GM19351 (cell line): ENCODE data around the gene DENND1C.
"Not testable (repeated sequence)": the region's sequence is repeated elsewhere in the genome, so short reads cannot be mapped to it uniquely, and the experiment has no call there.

Experiments used
- ATAC-seq: cut with Tn5 transposase; IDR thresholded peaks from one replicate; pipeline ENCODE4 v1.9.1; 2021; ENCODE audit warnings: mild to moderate bottlenecking, moderate library complexity; ENCODE audit not compliant: unreplicated experiment

The DENND1C gene

DNA sequence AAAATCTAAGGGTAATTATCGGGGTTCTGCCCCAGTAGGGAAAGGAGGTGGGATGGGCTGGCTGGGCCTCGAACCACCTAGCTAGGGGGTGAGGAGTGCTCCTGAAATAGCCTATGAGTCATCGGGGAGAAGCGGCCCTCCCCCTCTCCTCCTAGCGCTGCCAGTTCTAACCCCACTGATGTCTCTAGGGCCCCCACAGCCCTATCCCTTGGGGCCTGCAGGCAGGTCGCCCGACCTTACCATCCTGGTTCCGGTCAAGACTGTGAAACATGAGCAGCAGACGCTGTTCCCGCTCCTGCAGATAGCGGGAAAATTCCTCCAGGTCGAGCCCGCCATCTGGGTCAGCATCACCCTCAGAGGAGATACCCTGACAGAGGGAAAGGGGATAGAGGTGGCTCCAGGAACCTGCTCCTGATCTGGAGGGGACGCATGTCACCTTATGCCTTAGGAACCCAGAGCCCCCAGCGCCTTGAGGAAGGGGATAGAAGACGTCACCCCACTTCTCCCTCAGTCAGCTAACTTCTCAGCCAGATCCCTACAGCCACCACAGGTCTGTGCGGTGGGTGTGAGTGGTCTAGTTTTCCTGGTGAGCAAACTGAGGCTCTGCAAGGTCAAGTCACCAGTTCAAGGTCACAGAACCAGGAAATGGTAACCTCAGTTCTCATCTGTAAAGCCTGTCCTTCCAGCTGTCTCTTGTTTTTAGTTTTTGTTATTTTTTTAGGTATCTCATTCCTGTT is 23.5 kb downstream of the DENND1C start:
- ATAC-seq, result no peak

DNA sequence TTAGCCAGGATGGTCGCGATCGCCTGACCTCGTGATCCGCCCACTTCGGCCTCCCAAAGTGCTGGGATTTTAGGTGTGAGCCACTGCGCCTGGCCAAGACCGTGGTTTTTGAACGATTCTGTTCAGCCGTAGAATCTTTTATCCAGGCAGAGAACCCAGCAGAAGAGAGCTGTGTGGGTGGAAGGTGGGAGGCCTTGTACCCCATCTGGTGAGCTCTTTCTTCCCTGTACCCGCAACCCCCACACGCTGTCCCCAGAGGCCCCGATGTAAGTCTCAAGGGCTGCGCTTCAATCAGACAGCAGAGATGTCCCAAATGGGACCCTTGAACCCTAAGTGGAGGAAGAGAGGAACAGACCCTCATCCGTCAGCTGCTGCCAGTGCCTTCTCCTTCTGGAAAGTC is 25.7 kb downstream of the DENND1C start:
- ATAC-seq, result no peak

DNA sequence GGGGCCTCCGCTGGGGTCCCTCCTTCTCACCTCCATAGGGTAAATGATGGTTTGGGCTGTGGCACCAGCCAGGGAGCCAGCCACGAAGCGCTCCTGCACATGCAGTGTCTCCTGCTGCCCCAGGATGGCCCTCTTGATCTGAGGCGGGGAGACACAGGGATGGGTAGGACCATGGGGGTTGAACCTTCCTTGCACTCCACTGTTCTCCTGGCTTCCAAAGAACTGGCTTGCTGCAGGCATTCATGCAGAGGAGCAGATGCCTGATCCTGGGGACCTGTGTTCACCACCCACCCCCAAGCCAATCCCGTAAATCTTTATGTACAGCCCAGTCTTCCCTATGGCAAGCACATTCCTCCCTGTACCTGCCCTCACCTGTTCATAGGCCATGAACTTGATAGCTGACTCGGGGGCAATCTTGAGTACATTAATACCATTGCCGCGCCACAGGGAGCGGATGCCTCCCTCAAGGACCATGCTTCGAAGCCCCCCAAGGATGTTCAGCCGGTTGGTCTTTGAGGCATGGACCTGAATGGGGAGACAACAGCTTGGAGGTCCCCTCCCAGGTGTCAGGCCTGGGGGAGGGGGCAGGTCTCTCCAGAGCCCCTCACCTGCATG is 27.5 kb downstream of the DENND1C start:
- no peak for ATAC-seq

- no peak for ATAC-seq
These were observed 28.7 kb downstream of the DENND1C start for GRCh38 chr19:6452899-6453298.

DNA sequence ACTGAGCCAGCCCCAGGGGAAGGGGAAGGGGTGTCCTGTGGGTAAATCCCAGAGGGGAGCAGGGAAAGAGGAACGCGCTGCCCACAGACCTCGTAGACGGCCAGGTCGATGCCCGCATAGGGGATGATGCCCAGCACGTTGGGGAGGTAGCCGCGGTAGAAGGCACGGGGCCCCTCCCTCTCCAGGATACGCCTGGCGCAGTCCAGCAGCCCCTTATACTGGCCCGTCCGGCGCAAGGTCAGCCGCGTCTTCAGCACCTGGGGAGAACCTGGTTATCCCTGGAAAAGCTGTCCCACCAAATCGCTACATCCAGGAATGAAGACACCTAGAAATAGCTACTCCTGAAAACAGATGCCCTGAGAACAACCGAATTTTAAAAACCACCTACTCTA is 29.4 kb downstream of the DENND1C start:
- ATAC-seq, result no peak

GRCh38 chr19:6451583-6452222 is 29.9 kb downstream of the DENND1C start:
- ATAC-seq, result no peak

DNA sequence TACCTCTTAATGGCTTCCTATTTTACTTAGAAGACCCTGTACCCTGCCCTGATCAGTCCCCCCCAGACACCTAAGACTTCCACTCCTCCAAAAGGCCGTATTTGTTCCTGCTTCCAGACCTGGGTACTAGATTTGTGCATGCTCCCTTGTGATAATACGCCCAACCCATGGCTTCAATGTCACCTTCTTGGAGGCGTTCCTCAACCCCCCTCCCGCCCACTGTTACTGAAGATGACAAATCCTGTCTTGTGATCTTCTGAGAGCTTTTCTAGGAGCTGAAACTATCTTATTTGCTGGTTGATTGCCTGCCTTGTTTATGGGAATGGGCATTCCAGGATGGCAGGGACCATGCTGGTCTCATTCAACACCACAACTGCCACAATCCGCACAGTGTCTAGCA is 31.4 kb downstream of the DENND1C start:
- no peak for ATAC-seq

GRCh38 chr19:6448045-6448444 is 33.5 kb downstream of the DENND1C start:
- ATAC-seq, result no peak

DNA sequence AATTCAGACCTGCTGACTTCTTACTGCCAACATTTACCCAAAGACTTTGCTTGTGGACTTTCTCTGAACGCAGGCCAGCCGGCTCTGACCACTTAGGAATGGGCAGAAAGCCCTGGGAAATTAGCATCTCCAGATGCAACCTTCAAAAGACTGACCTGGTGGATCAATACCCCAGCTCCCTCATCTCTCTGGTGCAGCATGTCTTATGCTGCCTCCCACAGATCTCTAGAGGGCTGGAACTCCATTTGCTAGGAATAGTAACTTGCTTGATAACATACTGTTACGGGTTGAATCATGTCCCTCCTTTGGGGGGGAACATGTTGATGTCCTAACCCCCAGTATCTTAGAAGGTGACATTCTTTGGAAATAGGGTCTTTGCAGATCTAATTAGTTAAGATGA is 35.1 kb downstream of the DENND1C start:
- ATAC-seq, result no peak

DNA sequence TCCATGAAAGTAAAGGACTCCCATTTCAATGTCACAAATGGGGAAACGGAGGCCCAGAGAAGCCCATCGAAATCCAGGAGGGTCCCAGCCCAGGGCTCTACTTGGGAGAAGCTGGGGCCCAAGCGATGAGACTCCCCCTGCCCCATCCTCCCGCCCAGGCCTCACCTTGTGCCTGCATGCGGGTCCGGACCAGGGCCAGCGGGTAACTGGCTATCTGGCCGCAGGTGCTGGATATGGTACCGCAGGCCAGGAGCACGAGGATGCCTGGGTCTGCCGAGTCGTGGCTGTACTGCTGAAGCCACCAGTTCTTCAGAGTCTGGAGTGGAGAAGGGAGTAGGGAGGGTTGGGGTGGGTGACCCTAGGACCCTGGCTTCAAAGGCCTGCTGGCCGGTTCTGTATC is 37.6 kb downstream of the DENND1C start:
- no peak for ATAC-seq

GRCh38 chr19:6442087-6442688 is 39.4 kb downstream of the DENND1C start:
- ATAC-seq, result no peak

GRCh38 chr19:6440905-6441304 is 40.7 kb downstream of the DENND1C start:
- ATAC-seq, result no peak

DNA sequence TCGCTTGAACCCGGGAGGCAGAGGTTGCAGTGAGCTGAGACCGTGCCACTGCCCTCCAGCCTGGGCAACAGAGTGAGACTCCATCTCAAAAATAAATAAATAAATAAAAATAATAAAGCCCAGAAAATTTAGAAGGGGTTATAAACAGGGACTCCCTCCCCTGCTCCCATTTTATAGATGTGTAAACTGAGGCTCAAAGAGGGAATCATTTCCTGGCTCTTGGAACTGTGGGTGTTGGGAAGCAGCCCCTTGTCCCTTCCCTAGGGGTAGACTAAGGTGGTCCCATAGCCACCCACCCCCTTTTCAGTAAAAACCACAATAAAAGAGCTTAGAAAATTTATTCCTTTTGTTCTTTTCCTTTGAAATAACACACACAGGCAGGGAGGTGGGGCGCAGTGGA is 41.8 kb downstream of the DENND1C start:
- no peak for ATAC-seq

DNA sequence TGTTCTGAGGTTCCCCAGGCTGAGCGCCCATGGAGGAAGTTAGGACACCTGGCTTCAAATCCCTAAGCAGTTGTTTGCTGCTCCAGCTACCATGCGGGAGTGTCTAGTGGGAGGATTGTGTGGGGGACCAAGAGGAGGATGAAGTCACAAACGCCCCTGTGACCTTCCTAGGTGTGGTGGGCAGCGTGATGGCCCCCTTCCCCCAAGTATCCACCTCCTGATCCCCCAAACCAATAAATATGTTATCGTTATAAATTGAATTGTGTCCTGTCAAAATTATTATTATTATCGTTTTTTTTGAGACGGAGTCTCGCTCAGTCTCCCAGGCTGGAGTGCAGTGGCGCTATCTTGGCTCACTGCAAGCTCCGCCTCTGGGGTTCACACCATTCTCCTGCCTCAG is 47.9 kb downstream of the DENND1C start, which contains the start of gene SLC25A41:
SLC25A41 (minus strand) TSS at position 101 of the 400 bp plus-strand sequence; CDS start at position 31, 70 bp downstream.
- no peak for ATAC-seq

- no peak for ATAC-seq
These were observed 48.4 kb downstream of the DENND1C start for GRCh38 chr19:6433165-6433564.

DNA sequence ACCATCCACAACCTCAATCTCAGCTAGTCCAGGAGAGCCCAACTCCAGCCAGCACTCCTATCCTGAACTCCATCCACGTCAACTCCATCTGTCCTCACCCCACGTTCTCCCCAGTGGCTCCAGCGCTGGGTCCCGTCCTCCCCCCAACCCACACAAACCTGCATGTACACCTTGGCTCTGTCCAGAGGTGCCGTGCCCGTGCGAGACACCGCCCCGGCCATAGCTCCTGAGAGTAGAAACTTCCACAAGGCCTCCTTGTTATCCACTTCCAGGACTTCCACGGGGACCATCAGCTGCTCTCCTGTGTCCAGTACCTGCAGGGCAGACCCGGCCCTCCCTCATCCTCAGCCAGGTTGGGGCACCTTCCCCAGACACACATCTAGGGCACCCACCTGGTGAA is 49.7 kb downstream of the DENND1C start:
- ATAC-seq, result no peak

- ATAC-seq, result no peak
These were observed 52.0 kb downstream of the DENND1C start for GRCh38 chr19:6429419-6430221.

GRCh38 chr19:6428692-6429418 is 52.7 kb downstream of the DENND1C start:
- ATAC-seq, result not testable (repeated sequence)

DNA sequence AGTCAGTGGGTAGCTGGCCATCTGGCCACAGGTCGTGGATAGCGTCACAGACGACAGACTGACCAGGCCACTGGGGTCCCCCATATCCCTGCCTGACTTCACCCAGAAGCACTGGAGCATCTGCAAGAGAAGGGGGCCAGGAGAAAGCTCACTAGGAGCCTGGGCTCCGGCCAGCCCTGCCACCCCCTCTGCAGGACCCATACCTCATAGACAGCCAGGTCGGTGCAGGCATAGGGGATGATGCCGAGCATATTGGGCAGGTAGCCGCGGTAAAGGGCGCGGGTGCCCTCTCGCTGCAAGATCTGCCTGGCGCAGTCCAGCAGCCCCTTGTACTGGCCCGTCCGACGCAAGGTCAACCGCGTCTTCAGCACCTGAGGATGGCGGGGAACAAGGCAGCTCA is 54.5 kb downstream of the DENND1C start:
- no peak for ATAC-seq
